ENCODE data around the gene PCNX3. TPM values are rescaled to one million over a fixed set of nuclear protein-coding genes. Genes with fewer than 3 reads are reported as not detected.

The PCNX3 gene
- total RNA-seq, 3 donors from 2014 or later: 55.8 to 59.7 (median 59.5) TPM

DNA sequence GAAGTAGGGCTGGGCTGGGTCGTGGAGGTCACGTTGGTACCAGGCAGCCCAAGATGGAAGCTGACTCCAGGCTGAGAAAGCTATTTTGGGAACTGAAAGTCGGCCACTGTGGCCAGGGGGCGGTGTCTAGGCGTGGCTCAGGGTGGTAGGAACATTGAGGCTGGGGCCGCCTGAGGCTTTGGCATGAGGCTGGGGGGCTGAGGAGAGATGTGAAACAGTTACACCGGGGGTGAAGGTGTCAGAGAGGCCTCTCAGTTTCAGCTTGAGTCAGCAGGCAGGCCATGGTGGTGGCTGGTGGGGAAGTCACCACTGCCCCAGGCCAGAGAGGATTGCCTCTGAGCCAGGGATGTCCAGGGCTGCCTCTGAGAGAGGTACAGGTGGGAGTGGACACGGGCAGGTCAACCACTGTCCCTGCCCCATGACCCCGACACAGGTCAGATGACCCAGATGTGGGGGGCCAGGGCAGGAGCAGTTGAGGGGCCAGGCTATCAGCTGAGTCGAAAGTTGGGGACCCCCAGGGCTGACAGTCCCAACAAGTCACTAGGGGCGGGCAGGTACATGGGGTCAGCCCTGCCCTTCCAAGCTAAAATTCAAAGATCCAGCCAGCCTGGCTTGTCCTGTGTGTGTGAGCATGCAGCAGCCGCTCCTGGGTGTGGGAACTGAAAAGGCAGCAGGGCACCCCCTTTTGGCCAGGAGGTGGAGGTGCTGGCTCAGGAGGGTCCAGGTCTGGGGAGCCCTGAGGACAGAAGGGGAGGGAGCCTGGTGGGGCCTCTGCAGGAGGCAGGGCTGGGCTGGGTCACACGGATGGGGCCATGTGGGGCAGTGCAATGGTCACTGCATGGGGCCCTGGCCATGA lies 27.1 kb upstream of the PCNX3 start:
- Mint-ChIP-seq H3K27me3 (ENCODE audit: low read depth) (no peaks in the 10 kb centered on the region), H3K4me1 (ENCODE audit: low read depth) (peaks cover 31% of the 10 kb centered on the region)

DNA sequence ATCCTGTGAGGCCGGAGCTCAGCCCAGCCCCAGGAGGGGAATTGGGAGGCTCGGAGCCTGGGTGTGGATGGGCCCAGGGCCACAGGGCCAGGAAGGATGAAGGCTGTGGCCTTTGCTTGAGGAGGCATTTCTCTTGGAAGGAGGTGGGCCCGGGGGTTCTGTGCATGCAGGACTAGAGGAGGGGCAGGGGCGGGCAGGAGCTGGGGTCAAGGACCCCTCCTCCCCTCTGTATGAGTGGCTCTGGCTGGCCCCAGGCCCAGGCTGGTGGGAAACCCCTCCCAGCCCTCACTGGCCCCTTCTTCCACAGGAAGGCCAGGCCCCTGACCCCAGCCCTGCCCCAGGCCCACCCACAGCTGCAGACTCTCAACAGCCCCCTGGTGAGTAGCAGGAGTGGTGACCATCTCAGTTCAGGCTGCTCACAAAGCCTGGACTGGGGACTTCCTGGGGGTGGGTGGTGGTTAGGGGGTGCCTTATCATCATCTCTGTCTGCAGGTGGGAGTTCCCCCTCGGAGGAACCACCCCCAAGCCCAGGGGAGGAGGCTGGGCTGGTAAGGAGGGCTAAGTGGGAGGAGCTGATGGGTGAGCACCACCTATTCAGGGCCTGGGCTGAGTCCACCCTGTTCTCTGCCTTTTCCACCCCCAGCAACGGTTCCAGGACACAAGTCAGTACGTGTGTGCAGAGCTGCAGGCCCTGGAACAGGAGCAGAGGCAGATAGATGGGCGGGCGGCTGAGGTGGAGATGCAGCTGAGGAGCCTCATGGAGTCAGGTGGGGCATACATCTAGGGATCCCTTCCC lies 25.9 kb upstream of the PCNX3 start:
- H3K9me3 Mint-ChIP-seq: no peaks in the 10 kb centered on the region
- ATAC-seq: peak; percentile 38 to 41
- no peaks in the 10 kb centered on the region for H3K27me3 Mint-ChIP-seq (ENCODE audit: low read depth)
- peaks cover 29% of the 10 kb centered on the region for H3K4me1 Mint-ChIP-seq (ENCODE audit: low read depth)
- H3K4me3 Mint-ChIP-seq: no peak overlapping the region
- DNase-seq: no peak
- H3K36me3 Mint-ChIP-seq (ENCODE audit: insufficient read depth): peaks cover 4% of the 10 kb centered on the region

More for the DNA sequence above, 27.1 kb upstream of the PCNX3 start:
- peaks cover 9% of the 10 kb centered on the region for H3K36me3 Mint-ChIP-seq (ENCODE audit: insufficient read depth)
- no peaks in the 10 kb centered on the region for H3K9me3 Mint-ChIP-seq
- peak overlapping the region; percentile 59 for H3K4me3 Mint-ChIP-seq
- ATAC-seq (peak; percentile 84 to 88), DNase-seq (peak; percentile 70)

DNA sequence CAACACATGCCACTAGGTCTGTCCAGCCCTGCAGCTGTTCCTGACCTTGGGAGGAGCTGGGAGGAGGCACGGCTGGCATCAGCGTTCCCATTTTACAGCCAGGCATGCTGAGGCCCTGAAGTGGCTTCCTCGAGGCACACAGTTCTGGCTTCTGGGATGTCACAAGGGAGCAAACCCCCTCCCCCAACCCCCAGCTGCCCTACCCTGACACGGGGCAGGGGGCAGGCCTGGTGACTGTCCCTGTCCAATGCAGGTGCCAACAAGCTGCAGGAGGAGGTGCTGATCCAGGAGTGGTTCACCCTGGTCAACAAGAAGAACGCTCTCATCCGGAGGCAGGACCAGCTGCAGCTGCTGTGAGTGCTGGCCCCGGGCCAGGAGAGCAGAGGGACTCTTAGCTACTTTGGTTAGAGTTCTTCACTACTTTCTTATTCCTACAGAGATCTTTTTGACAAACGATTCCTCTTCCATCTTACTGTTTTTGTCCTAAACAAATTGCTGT lies 25.3 kb upstream of the PCNX3 start:
- Mint-ChIP-seq H3K9me3 (no peaks in the 10 kb centered on the region), H3K4me1 (ENCODE audit: low read depth) (peaks cover 33% of the 10 kb centered on the region), H3K27me3 (ENCODE audit: low read depth) (no peaks in the 10 kb centered on the region), H3K36me3 (ENCODE audit: insufficient read depth) (peaks cover 4% of the 10 kb centered on the region), H3K4me3 (no peak overlapping the region)
- DNase-seq (no peak), ATAC-seq (no peak)

DNA sequence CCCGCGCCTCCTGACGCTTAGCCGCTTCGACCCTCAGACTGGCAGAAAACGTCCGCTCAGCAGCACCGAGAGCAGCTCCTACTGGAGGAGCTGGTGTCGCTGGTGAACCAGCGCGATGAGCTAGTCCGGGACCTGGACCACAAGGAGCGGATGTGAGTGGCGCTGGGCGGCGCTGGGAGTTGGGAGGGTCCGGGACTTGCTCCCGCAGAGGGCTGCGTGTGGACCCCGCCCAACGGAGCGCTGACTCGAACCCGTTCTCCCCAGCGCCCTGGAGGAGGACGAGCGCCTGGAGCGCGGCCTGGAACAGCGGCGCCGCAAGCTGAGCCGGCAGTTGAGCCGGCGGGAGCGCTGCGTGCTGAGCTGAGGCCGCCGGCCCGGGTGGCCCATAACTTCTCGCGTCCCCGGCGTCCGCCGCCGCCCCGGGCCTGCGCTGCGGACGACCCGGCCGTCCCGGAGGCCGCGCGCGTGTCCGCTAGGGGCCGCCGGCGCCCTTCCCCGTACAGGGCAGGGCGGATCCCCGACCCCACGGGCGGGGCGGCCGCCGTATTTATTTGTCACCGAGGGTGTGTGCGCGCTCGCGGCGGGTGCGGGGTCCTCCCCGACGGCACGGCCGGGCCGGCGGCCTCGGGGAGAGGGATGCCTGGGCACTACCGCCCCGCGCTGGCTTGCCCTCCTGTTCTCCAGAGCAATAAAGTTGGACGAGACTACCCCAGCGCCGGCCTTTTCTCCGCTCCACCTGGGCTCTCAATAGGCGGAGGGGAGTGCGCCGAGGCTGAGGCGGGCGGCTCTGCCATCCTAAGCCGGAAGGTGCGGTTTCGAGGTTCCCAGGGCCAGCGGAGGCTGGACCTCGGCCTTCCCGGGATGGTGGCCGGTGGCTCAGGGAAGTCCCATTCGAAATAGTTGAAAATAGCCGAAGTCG lies 23.4 kb upstream of the PCNX3 start:
- H3K27me3 Mint-ChIP-seq (ENCODE audit: low read depth): no peaks in the 10 kb centered on the region
- H3K4me1 Mint-ChIP-seq (ENCODE audit: low read depth): peaks cover 29% of the 10 kb centered on the region
- DNase-seq (no peak), ATAC-seq (no peak)
- H3K4me3 Mint-ChIP-seq: no peak overlapping the region
- peaks cover 4% of the 10 kb centered on the region for H3K36me3 Mint-ChIP-seq (ENCODE audit: insufficient read depth)
- no peaks in the 10 kb centered on the region for H3K9me3 Mint-ChIP-seq

DNA sequence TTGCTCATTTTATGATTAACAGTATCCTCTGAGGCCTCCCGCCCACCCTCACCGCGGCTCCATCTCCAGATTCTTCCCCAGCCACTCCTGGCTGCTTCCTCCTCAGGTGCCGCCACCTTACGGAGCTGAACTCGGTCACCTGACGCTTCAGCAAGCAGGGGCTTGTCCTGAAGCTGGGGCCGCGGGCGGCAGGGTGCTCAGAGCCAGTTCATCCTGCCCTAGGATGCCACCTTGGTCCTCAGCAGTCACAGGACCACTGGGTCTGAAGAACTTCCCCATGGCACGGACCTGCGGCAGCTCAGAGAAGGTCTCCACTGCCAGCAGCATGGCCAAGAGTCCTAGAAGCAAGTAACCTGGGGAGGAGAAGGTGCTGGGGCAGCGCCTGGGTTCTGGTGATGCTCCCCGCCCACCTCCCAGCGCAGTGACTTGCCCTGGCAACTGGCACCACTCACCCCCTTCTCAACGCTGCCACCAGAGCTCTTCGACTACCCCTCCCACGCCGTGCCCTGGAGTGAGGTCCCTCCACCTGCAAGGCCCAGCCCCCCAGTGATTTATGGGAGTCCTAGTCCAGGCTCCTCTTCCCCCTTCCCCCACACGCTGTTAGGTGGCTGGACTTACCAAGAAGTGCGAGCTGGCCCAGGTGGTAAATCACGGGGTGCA lies 22.6 kb upstream of the PCNX3 start:
- Mint-ChIP-seq H3K9me3 (no peaks in the 10 kb centered on the region), H3K4me3 (no peak overlapping the region), H3K4me1 (ENCODE audit: low read depth) (peaks cover 22% of the 10 kb centered on the region), H3K36me3 (ENCODE audit: insufficient read depth) (peaks cover 7% of the 10 kb centered on the region), H3K27me3 (ENCODE audit: low read depth) (no peaks in the 10 kb centered on the region)
- DNase-seq (no peak), ATAC-seq (no peak)

DNA sequence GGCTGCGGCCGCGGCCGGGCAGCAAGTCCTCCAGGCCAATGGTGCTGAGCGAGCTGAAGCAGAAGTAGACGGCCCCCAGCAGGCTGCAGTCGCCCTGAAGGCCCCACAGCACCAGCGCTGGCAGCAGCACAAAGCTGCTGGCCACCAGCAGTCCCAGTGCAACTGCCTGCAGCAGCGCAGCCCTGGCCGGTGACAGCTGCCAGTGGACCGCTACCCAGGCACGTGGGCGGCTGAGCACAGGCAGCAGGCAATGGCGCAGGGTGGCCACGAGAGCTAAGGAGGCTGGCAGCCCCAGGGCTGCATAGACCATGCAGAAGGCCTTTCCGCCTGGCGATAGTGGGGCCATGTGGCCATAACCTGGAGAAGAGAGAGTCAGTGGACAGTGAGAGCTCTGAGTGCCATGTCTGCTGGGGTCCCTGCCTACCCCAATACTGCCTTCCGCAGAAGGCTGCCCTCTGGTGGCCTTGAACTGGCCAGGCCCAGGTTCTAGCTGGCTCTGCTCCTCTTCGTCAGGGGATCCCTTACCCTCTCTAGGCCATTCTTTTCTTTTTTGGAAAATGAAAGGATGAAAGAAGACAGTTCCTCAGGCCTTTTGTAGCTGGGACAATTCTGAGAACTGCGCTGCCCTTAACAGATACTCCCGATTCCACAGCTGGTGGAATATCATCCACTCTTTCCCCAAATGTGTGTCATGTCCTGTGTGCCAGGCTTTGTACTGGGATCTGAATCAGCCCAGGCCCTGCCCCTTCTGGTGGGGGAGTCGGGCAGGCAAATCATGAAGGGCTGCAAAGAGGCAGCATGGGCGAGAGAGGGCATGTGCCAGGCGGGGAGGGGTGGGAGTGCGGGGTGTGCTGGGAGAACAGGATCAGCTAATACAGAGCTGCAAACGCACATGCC lies 21.8 kb upstream of the PCNX3 start:
- H3K36me3 Mint-ChIP-seq (ENCODE audit: insufficient read depth): peaks cover 7% of the 10 kb centered on the region
- H3K27me3 Mint-ChIP-seq (ENCODE audit: low read depth): no peaks in the 10 kb centered on the region
- H3K4me3 Mint-ChIP-seq: no peak overlapping the region
- ATAC-seq (peak; percentile 46 to 54), DNase-seq (peak; percentile 46)
- H3K4me1 Mint-ChIP-seq (ENCODE audit: low read depth): peaks cover 14% of the 10 kb centered on the region
- H3K9me3 Mint-ChIP-seq: no peaks in the 10 kb centered on the region

DNA sequence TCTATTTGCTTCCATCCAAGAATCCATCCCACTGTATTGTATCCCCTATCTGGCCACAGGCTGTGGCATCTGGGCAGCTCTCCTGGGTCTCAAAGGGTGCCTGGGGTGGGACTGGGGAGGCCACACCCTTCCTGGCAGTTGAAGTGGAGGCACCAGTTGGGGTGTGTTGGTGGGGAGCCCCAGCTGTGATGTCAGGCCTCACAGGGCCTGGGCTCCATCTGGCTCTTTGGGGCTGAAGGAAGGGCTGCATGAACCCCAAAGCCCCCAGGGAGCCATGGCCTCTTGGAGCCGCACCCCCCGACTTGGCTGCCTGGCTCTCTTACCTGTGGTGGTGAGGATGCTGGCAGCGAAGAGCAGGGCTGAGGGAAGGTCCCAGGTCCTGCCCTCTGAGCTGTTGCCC lies 20.4 kb upstream of the PCNX3 start:
- peaks cover 8% of the 10 kb centered on the region for H3K4me1 Mint-ChIP-seq (ENCODE audit: low read depth)
- DNase-seq: no peak
- H3K4me3 Mint-ChIP-seq: no peak overlapping the region
- peaks cover 7% of the 10 kb centered on the region for H3K36me3 Mint-ChIP-seq (ENCODE audit: insufficient read depth)
- no peaks in the 10 kb centered on the region for H3K27me3 Mint-ChIP-seq (ENCODE audit: low read depth)
- no peak for ATAC-seq
- H3K9me3 Mint-ChIP-seq: no peaks in the 10 kb centered on the region

DNA sequence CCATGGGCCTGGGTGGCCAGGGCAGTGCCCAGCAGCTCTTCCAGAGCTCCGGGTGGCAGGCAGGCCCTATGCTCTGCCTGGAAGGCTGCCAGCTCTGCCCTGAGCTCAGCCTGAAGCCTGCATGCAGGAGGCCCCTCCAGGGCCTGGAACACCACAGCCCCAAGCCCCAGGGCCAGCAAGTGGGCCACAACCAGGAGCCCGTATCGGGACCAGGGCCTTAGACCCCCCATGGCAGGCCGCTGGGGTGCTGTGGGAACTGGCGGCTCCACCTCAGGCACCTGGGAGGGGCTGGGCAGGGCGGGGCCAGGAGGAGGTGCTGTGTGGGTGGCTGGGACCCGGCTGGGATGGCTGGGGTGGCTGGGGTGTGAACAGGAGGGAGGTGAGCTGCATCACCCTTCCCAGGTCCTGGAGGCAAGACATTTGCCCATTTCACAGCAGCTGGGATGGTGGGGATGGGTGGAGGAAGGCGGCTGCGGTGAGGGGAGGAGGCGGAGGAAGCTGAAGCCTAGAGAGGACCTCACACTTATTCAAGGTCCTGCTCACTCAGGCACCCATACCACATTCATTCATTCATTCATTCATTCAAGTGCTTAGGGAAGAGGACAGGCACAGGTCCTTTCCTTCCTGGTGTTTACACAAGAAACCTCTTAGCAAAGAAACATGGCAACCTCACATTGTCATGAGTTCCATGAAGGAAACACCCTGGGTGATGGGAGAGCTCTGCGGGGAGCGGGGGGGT lies 19.9 kb upstream of the PCNX3 start, which contains the start of gene KCNK7:
TSS of gene KCNK7 (minus strand) at position 258 of the 739 bp plus-strand sequence. CDS start at position 230, 28 bp downstream.
- no peaks in the 10 kb centered on the region for H3K9me3 Mint-ChIP-seq
- no peaks in the 10 kb centered on the region for H3K27me3 Mint-ChIP-seq (ENCODE audit: low read depth)
- DNase-seq (no peak), ATAC-seq (peak in 1 of 2 donors; percentile 18)
- H3K4me3 Mint-ChIP-seq: no peak within 1 kb of the TSS
- H3K4me1 Mint-ChIP-seq (ENCODE audit: low read depth): peaks cover 8% of the 10 kb centered on the region
- peaks cover 4% of the 10 kb centered on the region for H3K36me3 Mint-ChIP-seq (ENCODE audit: insufficient read depth)

DNA sequence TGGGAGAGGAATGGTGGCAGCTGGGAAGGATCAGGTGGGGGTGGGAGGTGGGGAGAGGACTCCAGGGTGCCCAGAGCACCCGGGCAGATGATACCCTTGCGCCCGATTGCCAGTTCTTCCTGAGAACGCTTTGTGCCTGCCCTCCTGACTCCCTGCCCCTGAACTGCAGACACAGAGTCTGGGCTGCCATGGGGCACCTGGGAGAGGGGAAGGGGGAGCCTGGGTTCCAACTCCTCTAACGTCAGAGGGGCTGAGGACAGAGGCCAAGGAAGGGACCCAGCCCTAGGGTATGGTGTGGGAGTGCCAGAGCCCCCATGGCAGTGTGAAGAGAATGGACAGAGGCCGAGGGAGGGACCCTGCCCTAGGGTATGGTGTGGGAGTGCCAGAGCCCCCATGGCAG lies 19.1 kb upstream of the PCNX3 start:
- H3K36me3 Mint-ChIP-seq (ENCODE audit: insufficient read depth): peaks cover 4% of the 10 kb centered on the region
- H3K4me1 Mint-ChIP-seq (ENCODE audit: low read depth): peaks cover 8% of the 10 kb centered on the region
- no peak overlapping the region for H3K4me3 Mint-ChIP-seq
- no peaks in the 10 kb centered on the region for H3K27me3 Mint-ChIP-seq (ENCODE audit: low read depth)
- DNase-seq (no peak), ATAC-seq (no peak)
- H3K9me3 Mint-ChIP-seq: no peaks in the 10 kb centered on the region

DNA sequence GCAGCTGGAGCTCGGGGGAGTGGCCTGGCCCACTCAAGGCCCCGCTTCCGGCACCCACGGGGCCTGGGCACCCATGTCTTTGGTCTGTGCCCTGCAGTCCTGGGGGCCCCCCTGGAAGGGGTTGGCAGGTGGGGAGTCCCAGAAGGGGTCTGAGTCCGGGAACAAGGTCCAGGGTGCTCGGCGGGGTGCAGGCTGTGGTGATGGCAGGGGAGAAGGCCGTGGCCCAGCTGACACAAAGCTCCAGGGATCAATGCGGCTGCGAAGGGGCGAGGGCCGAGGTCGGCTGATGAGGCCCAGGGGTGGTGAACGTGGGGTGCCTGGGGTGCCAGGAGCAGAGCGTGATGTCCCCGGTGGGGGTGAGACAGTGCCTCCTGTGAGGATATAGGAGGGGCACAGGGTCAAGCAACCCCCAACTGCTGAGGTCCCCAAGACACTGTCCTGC lies 17.3 kb upstream of the PCNX3 start:
- DNase-seq (no peak), ATAC-seq (no peak)
- Mint-ChIP-seq H3K36me3 (ENCODE audit: insufficient read depth) (peaks cover 4% of the 10 kb centered on the region), H3K9me3 (no peaks in the 10 kb centered on the region), H3K4me1 (ENCODE audit: low read depth) (peaks cover 8% of the 10 kb centered on the region), H3K4me3 (no peak overlapping the region), H3K27me3 (ENCODE audit: low read depth) (no peaks in the 10 kb centered on the region)

DNA sequence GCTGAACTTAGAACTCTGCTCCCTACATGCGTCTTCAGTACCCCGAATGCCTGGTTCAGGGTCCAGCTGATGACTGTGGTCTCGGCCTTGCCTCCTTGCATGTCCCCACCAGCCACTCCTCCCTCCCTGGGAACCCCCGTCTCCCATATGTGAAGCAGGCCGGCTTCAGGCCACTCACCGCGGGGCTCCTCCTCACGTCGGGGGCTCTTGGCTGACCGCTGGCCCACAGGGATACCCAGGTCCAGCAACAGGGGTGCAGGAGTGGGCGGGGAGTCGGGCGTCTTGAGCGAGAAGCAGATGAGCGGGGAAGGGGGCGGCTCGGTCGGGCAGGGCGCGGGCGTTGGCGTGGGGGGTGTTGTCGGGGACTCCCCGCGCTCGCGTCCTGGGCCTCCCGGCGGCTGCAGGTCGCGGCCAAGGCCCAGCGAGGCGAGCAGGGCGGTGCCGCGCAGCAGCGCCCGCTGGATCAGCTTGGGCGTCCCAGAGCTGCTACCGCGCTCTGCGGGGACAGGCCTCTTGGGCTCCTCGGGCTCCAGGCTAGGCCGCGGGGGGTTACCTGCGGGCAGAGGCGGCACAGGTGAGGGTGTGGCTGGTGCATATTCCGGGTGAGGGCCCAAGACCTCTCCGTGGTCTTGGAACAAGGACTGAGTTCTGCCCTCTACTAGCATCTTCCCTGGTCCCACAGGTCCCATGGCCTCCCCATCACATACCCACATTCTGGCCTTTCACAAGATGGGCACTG lies 16.2 kb upstream of the PCNX3 start:
- DNase-seq (no peak), ATAC-seq (no peak)
- H3K36me3 Mint-ChIP-seq (ENCODE audit: insufficient read depth): peaks cover 7% of the 10 kb centered on the region
- H3K9me3 Mint-ChIP-seq: no peaks in the 10 kb centered on the region
- no peak overlapping the region for H3K4me3 Mint-ChIP-seq
- H3K4me1 Mint-ChIP-seq (ENCODE audit: low read depth): peaks cover 8% of the 10 kb centered on the region
- no peaks in the 10 kb centered on the region for H3K27me3 Mint-ChIP-seq (ENCODE audit: low read depth)

DNA sequence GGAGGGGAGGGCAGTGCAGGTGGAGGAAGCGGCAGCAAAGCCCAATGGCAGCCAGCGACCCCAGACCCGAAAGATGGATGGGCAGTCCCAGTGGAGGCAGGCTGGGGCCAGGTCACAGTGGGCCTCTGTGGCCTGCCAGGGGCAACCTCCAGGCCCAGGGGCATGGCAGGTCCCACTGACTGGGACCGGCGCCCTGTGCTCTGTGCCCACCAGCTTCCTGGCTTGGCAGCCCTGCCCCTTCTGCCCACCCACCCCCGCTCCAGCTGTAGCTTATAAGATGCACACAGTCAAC lies 15.7 kb upstream of the PCNX3 start:
- no peaks in the 10 kb centered on the region for H3K27me3 Mint-ChIP-seq (ENCODE audit: low read depth)
- ATAC-seq (no peak), DNase-seq (no peak)
- H3K4me3 Mint-ChIP-seq: no peak overlapping the region
- no peaks in the 10 kb centered on the region for H3K9me3 Mint-ChIP-seq
- H3K36me3 Mint-ChIP-seq (ENCODE audit: insufficient read depth): peaks cover 8% of the 10 kb centered on the region
- H3K4me1 Mint-ChIP-seq (ENCODE audit: low read depth): peaks cover 6% of the 10 kb centered on the region
